Lower leg skin (tissue), 4 donors: ENCODE data around the gene SLC25A48. TPM values are rescaled to one million over a fixed set of nuclear protein-coding genes. Genes with fewer than 3 reads are reported as not detected.
"Not testable (repeated sequence)": the region's sequence is repeated elsewhere in the genome, so short reads cannot be mapped to it uniquely, and the experiment has no call there.

Source experiments
- DNase-seq, 2 donors: peaks; one replicate each; pipeline ENCODE4 v3.0.0-alpha.2; 2019; ENCODE audit warnings: low spot score in 2 of 2
- H3K4me3 ChIP-seq: fragments of 200-600 bp; sonication (generic); 2 replicates; pipeline ENCODE4 v1.5.1; 2017; ENCODE audit warnings: mild to moderate bottlenecking, low read depth; ENCODE audit not compliant: poor library complexity, severe bottlenecking
- CTCF ChIP-seq, 3 donors: fragments of 450-650 bp; IDR thresholded peaks; one replicate each; pipeline ENCODE4 v1.5.1; 2016; ENCODE audit warnings: antibody characterized with exemption in 3 of 3, mild to moderate bottlenecking in 3 of 3, moderate library complexity in 2 of 3
- POLR2A ChIP-seq, 2 donors: fragments of 450-650 bp; IDR thresholded peaks; one replicate each; pipeline ENCODE4 v1.6.1; 2016 to 2017; ENCODE audit warnings: antibody characterized with exemption in 2 of 2, mild to moderate bottlenecking in 1 of 2, moderate library complexity in 1 of 2
- whole genome bisulfite sequencing, 2 donors: methylation state at CpG; one replicate each; pipeline ENCODE4 v1.1.5; 2018; 5-methylcytosine and 5-hydroxymethylcytosine counted together
- intact Hi-C: fragments of 100-400 bp; cut with DNase I; formaldehyde crosslinking; loops from one replicate; pipeline ENCODE4 v1.15.0; 2023; ENCODE audit warnings: low total_unique reads
- total RNA-seq, 4 donors: library from RNA; depleted of rRNA; stranded (reverse); fragments of >200 nt; gene quantifications; one replicate each; pipeline ENCODE4 v1.1.0, GENCODE V29; 2016

The SLC25A48 gene
- total RNA-seq, 4 donors from 2014 or later = 0.80 to 7.6 (median 1.7) TPM

- TF ChIP-seq POLR2A (IDR thresholded peaks at IDR 0.05) (no peak), CTCF (IDR thresholded peaks at IDR 0.05) (no peak)
- peak in 1 of 2 donors; percentile 67 for DNase-seq
- 78 to 81% methylated on average over 23 to 24 of the region's 24 CpGs for WGBS, 2 donors
- intact Hi-C loops = no loop called here
- H3K4me3 ChIP-seq = no peak overlapping the region
These were observed 16.9 kb downstream of the SLC25A48 start for GRCh38 chr5:135851186-135851914.

GRCh38 chr5:135851915-135852845 lies 17.7 kb downstream of the SLC25A48 start:
- intact Hi-C loops = no loop called here
- WGBS, 2 donors = 89 to 93% methylated on average over 34 of the region's 34 CpGs
- TF ChIP-seq CTCF (IDR thresholded peaks at IDR 0.05) (no peak), POLR2A (IDR thresholded peaks at IDR 0.05) (no peak)

GRCh38 chr5:135857630-135858311 lies 23.3 kb downstream of the SLC25A48 start:
- no peak for TF ChIP-seq POLR2A (IDR thresholded peaks at IDR 0.05)
- no peak for TF ChIP-seq CTCF (IDR thresholded peaks at IDR 0.05)
- DNase-seq = peak in 1 of 2 donors; percentile 36
- H3K4me3 ChIP-seq = no peak overlapping the region
- intact Hi-C loops = no loop called here
- 48 to 50% methylated on average over 2 of the region's 2 CpGs for WGBS, 2 donors

More at GRCh38 chr5:135851915-135852845, 17.7 kb downstream of the SLC25A48 start:
- DNase-seq = peak in 1 of 2 donors; percentile 78
- no peak overlapping the region for H3K4me3 ChIP-seq

GRCh38 chr5:135859186-135859585 lies 24.7 kb downstream of the SLC25A48 start:
- intact Hi-C loops, H3K4me3 ChIP-seq: not testable (repeated sequence)
- 53 to 71% methylated on average over 3 of the region's 3 CpGs for whole genome bisulfite sequencing, 2 donors
- peak in 1 of 2 donors; percentile 13 for DNase-seq

GRCh38 chr5:135859641-135860040 lies 25.2 kb downstream of the SLC25A48 start:
- intact Hi-C loops = no loop called here

More at GRCh38 chr5:135859641-135860040, 25.2 kb downstream of the SLC25A48 start:
- DNase-seq = peak in 1 of 2 donors; percentile 42
- TF ChIP-seq CTCF (IDR thresholded peaks at IDR 0.05) (no peak), POLR2A (IDR thresholded peaks at IDR 0.05) (no peak)
- WGBS, 2 donors = 79 to 81% methylated on average over 1 of the region's 1 CpG
- H3K4me3 ChIP-seq = no peak overlapping the region
